Neural progenitor cell (in vitro differentiated cells): ENCODE measurements around the gene ARFRP1.

ENCODE experiments used
- CTCF ChIP-seq: fragments of 200-600 bp; sonication (generic); IDR thresholded peaks from 2 replicates; pipeline ENCODE4 v1.5.1; 2017; ENCODE audit warnings: antibody characterized with exemption, mild to moderate bottlenecking
- EZH2 ChIP-seq: fragments of 200-600 bp; sonication (generic); IDR thresholded peaks from 2 replicates; pipeline ENCODE4 v1.6.1; 2017; ENCODE audit warnings: antibody characterized with exemption, mild to moderate bottlenecking, moderate library complexity
- EZH2phosphoT487 ChIP-seq: fragments of 200-600 bp; sonication (generic); IDR thresholded peaks from 2 replicates; pipeline ENCODE4 v1.6.1; 2017; ENCODE audit warnings: antibody characterized with exemption

- no peak for TF ChIP-seq CTCF
- no peak for TF ChIP-seq EZH2
- TF ChIP-seq EZH2phosphoT487, result no peak
Measured at GRCh38 chr20:63688228-63689045, 19.3 kb downstream of the ARFRP1 start.
